Endometrial microvascular endothelial cells (primary cell): Measurements from ENCODE around the gene MYNN. TPM values are rescaled to one million over a fixed set of nuclear protein-coding genes. Genes with fewer than 3 reads are reported as not detected.
"Not testable (repeated sequence)": the region's sequence is repeated elsewhere in the genome, so short reads cannot be mapped to it uniquely, and the experiment has no call there.

Experiments
- in situ Hi-C: cut with HindIII; loops from 2 replicates; pipeline ENCODE4 v1.10.0; 2017; ENCODE audit warnings: low sequenced_read_pairs, low pct_unique_long_range_greater_than_20kb; ENCODE audit errors: inconsistent ontology term
- total RNA-seq: library from RNA; depleted of rRNA; stranded (reverse); fragments of >200 nt; gene quantifications from one replicate; pipeline ENCODE4 v1.2.3, GENCODE V29; 2015; ENCODE audit errors: inconsistent ontology term

MYNN gene
- 8.7 TPM for total RNA-seq

GRCh38 chr3:169772897-169773816 lies at the start of gene MYNN:
Gene MYNN, plus strand, starts transcription at chr3:169773396. Its CDS starts 900 bp downstream, at chr3:169774296.
- in situ Hi-C loops, result no loop called here

DNA sequence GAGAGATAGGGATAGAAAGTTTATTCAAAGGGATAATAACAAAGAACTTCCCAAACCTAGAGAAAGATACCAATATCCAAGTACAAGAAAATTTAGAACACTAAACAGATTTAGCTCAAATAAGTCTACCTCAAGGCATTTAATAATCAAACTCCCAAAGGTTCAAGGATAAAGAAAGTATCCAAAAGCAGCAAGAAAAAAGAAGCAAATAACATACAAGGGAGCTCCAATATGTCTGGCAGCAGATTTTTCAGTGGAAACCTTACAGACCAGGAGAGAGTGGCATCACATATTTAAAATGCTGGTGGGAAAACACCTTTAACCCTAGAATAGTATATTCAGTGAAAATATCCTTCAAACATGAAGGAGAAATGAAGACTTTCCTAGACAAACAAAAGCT lies 41.3 kb upstream of the MYNN start:
- in situ Hi-C loops, result not testable (repeated sequence)

GRCh38 chr3:169739067-169739466 lies 34.1 kb upstream of the MYNN start:
- in situ Hi-C loops, result no loop called here

DNA sequence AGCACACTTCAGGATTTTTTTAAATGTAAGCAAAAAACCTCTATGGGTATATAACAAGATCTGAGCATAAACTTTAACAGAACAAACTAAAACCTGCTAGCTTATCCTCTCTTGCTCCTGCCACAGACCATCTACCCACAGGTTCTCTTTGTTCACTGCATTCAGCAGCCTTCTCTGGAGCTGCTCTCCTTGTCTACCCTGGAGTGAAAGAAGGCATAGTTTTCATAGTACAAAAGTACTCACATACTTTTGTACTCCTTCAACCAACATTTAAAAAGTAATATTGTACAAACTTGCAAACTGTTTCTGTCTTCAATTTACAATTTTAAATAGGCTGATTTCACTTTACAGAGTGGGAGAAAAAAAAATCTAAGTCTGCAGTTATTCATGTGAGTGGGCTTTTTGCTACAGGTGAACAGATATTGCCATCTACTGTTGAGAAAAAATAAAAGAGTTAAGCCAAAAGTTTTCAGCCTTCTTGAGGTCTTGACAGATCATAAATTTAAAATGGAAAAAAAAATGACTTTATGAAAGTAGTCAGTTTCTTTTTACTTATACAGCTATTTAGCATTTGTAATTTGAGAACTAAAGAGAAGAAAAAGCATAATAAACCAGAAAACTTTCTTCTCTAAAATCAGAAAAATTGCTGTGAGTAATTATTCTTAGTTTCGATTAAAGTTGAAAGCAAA lies 28.7 kb upstream of the MYNN start:
- in situ Hi-C loops, result no loop called here

- in situ Hi-C loops, result no loop called here
Observed at GRCh38 chr3:169746924-169747323, 26.3 kb upstream of the MYNN start.

- in situ Hi-C loops, result no loop called here
Observed at GRCh38 chr3:169748670-169749069, 24.5 kb upstream of the MYNN start.

- in situ Hi-C loops, result no loop called here
Observed at GRCh38 chr3:169750665-169751064, 22.5 kb upstream of the MYNN start.

GRCh38 chr3:169751875-169752274 lies 21.3 kb upstream of the MYNN start:
- in situ Hi-C loops, result no loop called here

DNA sequence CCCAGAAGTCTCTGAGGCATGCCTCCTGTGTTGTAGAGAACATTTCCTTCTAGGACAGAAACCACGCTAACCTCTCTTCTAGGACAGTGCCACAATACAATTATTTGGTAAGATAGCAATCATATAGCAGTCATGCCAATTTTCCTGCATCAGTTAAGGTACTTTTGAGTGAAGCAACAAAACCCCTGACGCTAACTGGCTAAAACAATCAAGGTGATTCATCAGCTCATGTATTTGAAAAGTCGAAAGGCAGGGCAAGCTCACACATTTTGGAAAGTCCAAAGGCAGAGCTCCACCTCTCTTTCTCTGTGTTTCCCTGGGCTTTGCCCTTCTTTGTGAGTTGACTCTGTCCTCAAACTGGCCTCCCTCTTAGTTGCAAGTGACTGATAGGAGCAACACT lies 18.5 kb upstream of the MYNN start:
- in situ Hi-C loops, result no loop called here

GRCh38 chr3:169755488-169755887 lies 17.7 kb upstream of the MYNN start:
- in situ Hi-C loops, result no loop called here

GRCh38 chr3:169758359-169758994 lies 14.7 kb upstream of the MYNN start:
- in situ Hi-C loops, result no loop called here

DNA sequence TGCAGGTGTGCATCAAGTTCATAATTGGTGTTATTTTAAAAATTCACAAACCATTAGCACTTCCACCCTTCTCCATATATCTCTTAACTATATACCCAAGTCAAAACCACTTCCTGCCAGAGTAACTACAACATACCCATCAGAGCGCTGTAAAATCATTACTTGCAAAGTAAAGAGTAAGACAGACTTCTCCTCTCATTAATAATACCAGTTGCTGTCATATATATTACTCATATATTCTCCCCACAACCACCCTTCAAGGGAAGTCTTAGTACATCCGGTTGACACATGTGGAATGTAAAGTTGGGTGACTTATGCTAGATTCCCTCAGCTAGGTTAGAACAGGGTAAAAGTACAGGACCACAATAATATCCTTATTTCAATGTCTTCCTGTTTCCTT lies 13.9 kb upstream of the MYNN start:
- in situ Hi-C loops, result no loop called here

DNA sequence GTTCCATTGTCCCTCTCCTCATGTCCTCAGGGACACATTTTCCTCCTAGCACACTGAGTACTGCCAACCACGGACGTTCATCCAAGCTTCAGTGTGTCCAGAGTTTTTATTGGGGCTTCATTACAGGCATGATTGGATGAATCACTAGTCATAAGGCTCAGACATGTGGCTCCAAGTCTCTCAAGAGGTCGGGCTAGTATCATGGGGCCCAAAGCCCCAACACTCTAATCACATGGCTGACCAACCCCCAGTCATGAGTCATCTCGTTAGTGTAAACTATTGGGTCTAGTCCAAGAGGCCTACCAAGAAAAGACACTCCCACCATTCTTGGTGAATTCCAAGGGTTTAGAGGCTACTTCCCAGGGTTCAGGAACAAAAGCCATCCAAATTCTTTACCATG lies 12.7 kb upstream of the MYNN start:
- in situ Hi-C loops, result no loop called here

DNA sequence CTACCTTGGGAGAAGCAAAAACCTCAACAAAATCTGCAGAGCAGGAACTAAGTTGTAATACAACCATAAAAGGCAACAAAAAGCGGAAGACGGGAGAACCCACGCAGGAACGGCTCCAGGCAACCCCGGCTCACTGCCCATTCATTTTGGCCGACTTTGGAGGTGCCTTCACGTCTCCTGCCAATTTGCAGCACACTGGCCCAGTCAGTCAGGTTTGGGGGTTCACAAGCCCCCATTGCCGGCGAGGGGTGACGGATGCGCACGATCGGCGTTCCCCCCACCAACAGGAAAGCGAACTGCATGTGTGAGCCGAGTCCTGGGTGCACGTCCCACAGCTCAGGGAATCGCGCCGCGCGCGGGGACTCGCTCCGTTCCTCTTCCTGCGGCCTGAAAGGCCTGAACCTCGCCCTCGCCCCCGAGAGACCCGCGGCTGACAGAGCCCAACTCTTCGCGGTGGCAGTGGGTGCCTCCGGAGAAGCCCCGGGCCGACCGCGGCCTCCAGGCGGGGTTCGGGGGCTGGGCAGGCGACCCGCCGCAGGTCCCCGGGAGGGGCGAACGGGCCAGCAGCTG lies 8.8 kb upstream of the MYNN start:
- in situ Hi-C loops, result no loop called here

DNA sequence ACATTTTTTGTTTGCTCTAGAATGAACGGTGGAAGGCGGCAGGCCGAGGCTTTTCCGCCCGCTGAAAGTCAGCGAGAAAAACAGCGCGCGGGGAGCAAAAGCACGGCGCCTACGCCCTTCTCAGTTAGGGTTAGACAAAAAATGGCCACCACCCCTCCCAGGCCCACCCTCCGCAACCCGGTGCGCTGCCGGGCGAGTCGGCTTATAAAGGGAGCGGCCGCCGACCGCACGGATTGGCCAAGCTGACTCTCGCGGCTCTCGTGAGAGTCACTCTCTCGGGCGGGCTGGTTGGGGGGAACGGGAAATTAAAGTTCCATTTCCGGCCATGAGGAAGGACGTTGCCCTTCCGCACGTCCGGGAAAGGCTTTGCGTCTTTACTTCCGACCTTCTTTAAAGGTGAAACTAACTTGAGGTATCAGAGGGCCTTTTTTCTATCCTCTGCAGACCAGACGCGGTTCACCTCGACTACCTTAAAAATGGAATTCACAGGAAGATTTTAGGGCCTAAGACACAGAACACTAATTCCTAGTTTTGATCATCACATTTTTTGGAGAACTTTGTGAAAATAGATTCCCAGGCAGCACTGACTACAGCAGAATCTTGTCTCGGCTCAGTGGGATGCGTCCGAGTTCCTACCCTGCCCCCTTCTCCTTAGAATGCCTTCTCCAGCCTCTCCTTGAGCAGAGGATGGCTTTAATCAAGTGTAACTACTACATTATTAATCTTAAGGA lies 8.1 kb upstream of the MYNN start, which contains the start of gene TERC:
Gene TERC, minus strand, starts transcription at position 179 of the 731 bp plus-strand sequence.
- in situ Hi-C loops, result no loop called here

- in situ Hi-C loops, result no loop called here
Observed at GRCh38 chr3:169769287-169770181, 3.7 kb upstream of the MYNN start, which contains the start of gene ACTRT3. Gene ACTRT3, minus strand, starts transcription at chr3:169769561. Its CDS starts 41 bp downstream, at chr3:169769520.

DNA sequence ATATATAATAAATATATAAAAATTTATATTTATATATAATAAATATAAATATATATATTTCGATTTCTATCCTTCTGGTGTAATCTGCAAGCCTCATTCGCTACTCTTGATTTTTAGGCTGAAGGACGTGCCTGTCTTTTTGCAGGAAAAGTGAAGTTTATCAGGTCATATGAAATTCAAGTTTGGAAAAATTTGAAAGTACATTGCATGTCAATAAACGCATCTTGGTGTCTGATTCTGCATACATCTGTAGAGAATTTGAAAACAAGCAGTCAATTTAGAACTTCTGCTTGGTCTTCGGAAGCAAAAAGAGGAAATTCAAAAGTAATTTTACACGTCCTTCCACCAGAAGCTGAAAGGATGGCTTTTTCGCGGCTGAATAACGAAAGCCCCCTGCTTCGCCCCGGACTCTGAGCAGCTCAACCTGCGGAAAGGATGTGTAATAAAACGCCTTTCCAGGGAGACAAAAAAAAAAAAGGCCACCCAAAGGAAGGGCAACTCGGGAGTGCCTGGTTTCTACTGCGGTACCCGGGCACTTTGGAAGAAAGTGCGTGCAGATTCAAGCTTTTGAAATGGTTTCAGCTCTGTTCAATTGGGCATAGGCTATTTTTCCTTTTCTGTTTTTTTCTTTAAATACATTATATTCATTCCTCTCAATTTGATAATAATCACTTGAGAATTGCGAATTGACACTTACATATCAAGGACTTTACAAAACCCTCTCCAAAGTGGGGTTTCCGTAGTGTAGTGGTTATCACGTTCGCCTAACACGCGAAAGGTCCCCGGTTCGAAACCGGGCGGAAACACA lies 1.5 kb upstream of the MYNN start:
- in situ Hi-C loops, result no loop called here
